SK-N-SH treated with all-trans-retinoic acid at 6 μM for 48 hours (cell line): ENCODE results near the gene ILK.

ENCODE experiments used
- ATAC-seq: fragments of 200-7000 bp; cut with Tn5 transposase; 3 replicates; pipeline ENCODE4 v1.9.1; 2020; ENCODE audit warnings: mild to moderate bottlenecking, moderate library complexity
- ARNTL ChIP-seq: fragments of 450-650 bp; formaldehyde crosslinking; IDR thresholded peaks from 2 replicates; pipeline ENCODE4 v1.5.0; 2020; ENCODE audit warnings: low read depth, mild to moderate bottlenecking, moderate library complexity, borderline replicate concordance
- BACH2 ChIP-seq: fragments of 250-450 bp; sonication (Bioruptor Pico); IDR thresholded peaks from 2 replicates; pipeline ENCODE4 v1.9.0; 2021; ENCODE audit warnings: mild to moderate bottlenecking, borderline replicate concordance
- CSDC2 ChIP-seq: fragments of 250-450 bp; sonication (Bioruptor Pico); IDR thresholded peaks from 2 replicates; pipeline ENCODE4 v1.5.0; 2020; ENCODE audit warnings: mild to moderate bottlenecking, moderate library complexity
- ESRRG ChIP-seq: fragments of 250-450 bp; sonication (Bioruptor Pico); IDR thresholded peaks from 2 replicates; pipeline ENCODE4 v1.6.1; 2021; ENCODE audit warnings: mild to moderate bottlenecking
- GLIS3 ChIP-seq: fragments of 250-450 bp; sonication (Bioruptor Pico); IDR thresholded peaks from 2 replicates; pipeline ENCODE4 v1.5.0; 2020; ENCODE audit warnings: mild to moderate bottlenecking, moderate library complexity
- OSR1 ChIP-seq: fragments of 250-450 bp; sonication (Bioruptor Pico); IDR thresholded peaks from 2 replicates; pipeline ENCODE4 v1.8.0; 2022; ENCODE audit warnings: moderate library complexity, mild to moderate bottlenecking, inconsistent platforms
- PPARA ChIP-seq: fragments of 250-450 bp; sonication (Bioruptor Pico); IDR thresholded peaks from 2 replicates; pipeline ENCODE4 v1.5.0; 2020; ENCODE audit warnings: mild to moderate bottlenecking, borderline replicate concordance
- RARB ChIP-seq: fragments of 250-450 bp; sonication (Bioruptor Pico); IDR thresholded peaks from 2 replicates; pipeline ENCODE4 v1.8.0; 2021; ENCODE audit warnings: mild to moderate bottlenecking, moderate library complexity
- SNAI2 ChIP-seq: fragments of 250-450 bp; sonication (Bioruptor Pico); IDR thresholded peaks from 2 replicates; pipeline ENCODE4 v1.5.0; 2020; ENCODE audit warnings: mild to moderate bottlenecking, moderate library complexity
- TCF4 ChIP-seq: fragments of 250-450 bp; sonication (Bioruptor Pico); IDR thresholded peaks from 2 replicates; pipeline ENCODE4 v1.8.0; 2021; ENCODE audit warnings: mild to moderate bottlenecking, moderate library complexity, borderline replicate concordance
- TOX ChIP-seq: fragments of 250-450 bp; sonication (Bioruptor Pico); IDR thresholded peaks from 2 replicates; pipeline ENCODE4 v1.8.0; 2021; ENCODE audit warnings: mild to moderate bottlenecking, moderate library complexity, borderline replicate concordance
- ZC3H10 ChIP-seq: fragments of 250-450 bp; sonication (Bioruptor Pico); IDR thresholded peaks from 2 replicates; pipeline ENCODE4 v1.5.1; 2021; ENCODE audit warnings: mild to moderate bottlenecking, moderate library complexity
- ZFP3 ChIP-seq: fragments of 250-450 bp; sonication (Bioruptor Pico); IDR thresholded peaks from 2 replicates; pipeline ENCODE4 v1.5.0; 2020; ENCODE audit warnings: mild to moderate bottlenecking, moderate library complexity
- ZFP30 ChIP-seq: fragments of 450-650 bp; formaldehyde crosslinking; IDR thresholded peaks from 2 replicates; pipeline ENCODE4 v1.5.0; 2022; ENCODE audit warnings: mild to moderate bottlenecking, moderate library complexity
- ZNF565 ChIP-seq: fragments of 450-650 bp; formaldehyde crosslinking; conservative IDR thresholded peaks from 2 replicates; pipeline ENCODE4 v1.5.0; 2020; ENCODE audit warnings: low read depth, mild to moderate bottlenecking, moderate library complexity
- ZNF70 ChIP-seq: fragments of 450-650 bp; formaldehyde crosslinking; IDR thresholded peaks from 2 replicates; pipeline ENCODE4 v1.5.0; 2020; ENCODE audit warnings: mild to moderate bottlenecking, moderate library complexity
- ZNF8 ChIP-seq: fragments of 450-650 bp; formaldehyde crosslinking; IDR thresholded peaks from 2 replicates; pipeline ENCODE4 v1.5.0; 2020; ENCODE audit warnings: mild to moderate bottlenecking, moderate library complexity
- TF ChIP-seq, protein P1 (sequence below): fragments of 250-450 bp; sonication (Bioruptor Pico); IDR thresholded peaks from 2 replicates; pipeline ENCODE4 v1.5.0; 2020; ENCODE audit warnings: mild to moderate bottlenecking, moderate library complexity
- TF ChIP-seq, protein P2 (sequence below): fragments of 250-450 bp; sonication (Bioruptor Pico); IDR thresholded peaks from 2 replicates; pipeline ENCODE4 v1.8.0; 2021; ENCODE audit warnings: low read depth, mild to moderate bottlenecking, moderate library complexity, borderline replicate concordance
- TF ChIP-seq, protein P3 (sequence below): fragments of 250-450 bp; sonication (Bioruptor Pico); IDR thresholded peaks from 2 replicates; pipeline ENCODE4 v1.5.1; 2021; ENCODE audit warnings: mild to moderate bottlenecking, moderate library complexity
- TF ChIP-seq, protein P4 (sequence below): fragments of 250-450 bp; sonication (Bioruptor Pico); IDR thresholded peaks from 2 replicates; pipeline ENCODE4 v1.8.0; 2020; ENCODE audit warnings: mild to moderate bottlenecking, moderate library complexity, borderline replicate concordance
- TF ChIP-seq, protein P5 (sequence below): fragments of 250-450 bp; sonication (Bioruptor Pico); IDR thresholded peaks from 2 replicates; pipeline ENCODE4 v1.5.1; 2020; ENCODE audit warnings: low read depth, mild to moderate bottlenecking, moderate library complexity

ILK gene

DNA sequence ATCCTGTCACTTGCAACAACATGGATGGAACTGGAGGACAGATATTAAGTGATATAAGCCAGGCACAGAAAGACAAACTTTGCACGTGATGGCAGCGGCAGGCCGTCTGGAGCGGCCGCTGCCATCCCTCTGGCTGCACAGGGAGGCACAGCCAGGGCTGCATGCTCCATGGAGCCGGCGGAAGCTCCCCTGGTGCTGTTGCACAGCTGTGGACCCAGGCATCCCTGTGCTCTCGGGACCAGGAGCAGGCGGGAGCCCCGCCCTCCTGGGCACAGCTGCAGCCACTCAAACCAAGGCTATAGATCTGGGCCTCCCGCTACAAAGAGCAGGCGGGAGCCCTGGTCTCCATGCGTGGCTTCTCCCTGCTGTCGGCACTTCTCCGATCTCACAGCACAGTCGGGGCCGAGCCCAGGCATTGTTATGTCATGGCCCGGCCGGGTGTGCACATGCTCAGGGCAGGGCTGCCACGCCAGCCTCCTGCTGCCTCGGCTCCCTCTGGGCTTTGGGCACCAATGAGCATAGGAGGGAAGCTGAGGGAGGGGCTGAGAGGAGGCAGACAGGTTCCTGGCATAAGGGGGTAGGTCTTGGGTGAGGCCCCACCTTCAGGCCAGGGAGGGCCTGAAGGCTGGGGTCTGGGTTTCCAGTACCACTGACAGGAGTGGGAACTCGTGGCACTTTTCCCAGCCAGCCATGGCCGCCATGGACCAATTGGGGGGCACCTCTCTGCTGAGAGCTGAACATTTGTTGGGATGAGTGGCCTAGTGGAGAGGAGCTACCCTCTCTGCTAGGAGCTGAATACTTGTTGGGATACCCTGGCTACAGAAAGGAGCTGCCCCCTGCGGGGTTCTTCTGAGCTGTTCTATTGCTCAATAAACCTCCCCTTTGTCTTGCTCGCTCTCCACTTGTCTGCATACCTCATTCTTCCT lies 16.9 kb upstream of the ILK start:
- TF ChIP-seq ZFP30 (CRISPR knock-in tag) (no peak), PPARA (CRISPR knock-in tag) (no peak), BACH2 (CRISPR knock-in tag) (no peak), ESRRG (no peak), OSR1 (CRISPR knock-in tag) (no peak), ARNTL (no peak), RARB (CRISPR knock-in tag) (no peak), ZNF70 (peak; percentile 89), TOX (CRISPR knock-in tag) (no peak), CSDC2 (CRISPR knock-in tag) (no peak), ZNF565 (CRISPR knock-in tag) (no peak), ZFP3 (CRISPR knock-in tag) (no peak), ZC3H10 (CRISPR knock-in tag) (no peak), SNAI2 (CRISPR knock-in tag) (no peak), TCF4 (peak; percentile 24), GLIS3 (CRISPR knock-in tag) (no peak), ZNF8 (CRISPR knock-in tag) (no peak)
- TF ChIP-seq, protein P1, sequence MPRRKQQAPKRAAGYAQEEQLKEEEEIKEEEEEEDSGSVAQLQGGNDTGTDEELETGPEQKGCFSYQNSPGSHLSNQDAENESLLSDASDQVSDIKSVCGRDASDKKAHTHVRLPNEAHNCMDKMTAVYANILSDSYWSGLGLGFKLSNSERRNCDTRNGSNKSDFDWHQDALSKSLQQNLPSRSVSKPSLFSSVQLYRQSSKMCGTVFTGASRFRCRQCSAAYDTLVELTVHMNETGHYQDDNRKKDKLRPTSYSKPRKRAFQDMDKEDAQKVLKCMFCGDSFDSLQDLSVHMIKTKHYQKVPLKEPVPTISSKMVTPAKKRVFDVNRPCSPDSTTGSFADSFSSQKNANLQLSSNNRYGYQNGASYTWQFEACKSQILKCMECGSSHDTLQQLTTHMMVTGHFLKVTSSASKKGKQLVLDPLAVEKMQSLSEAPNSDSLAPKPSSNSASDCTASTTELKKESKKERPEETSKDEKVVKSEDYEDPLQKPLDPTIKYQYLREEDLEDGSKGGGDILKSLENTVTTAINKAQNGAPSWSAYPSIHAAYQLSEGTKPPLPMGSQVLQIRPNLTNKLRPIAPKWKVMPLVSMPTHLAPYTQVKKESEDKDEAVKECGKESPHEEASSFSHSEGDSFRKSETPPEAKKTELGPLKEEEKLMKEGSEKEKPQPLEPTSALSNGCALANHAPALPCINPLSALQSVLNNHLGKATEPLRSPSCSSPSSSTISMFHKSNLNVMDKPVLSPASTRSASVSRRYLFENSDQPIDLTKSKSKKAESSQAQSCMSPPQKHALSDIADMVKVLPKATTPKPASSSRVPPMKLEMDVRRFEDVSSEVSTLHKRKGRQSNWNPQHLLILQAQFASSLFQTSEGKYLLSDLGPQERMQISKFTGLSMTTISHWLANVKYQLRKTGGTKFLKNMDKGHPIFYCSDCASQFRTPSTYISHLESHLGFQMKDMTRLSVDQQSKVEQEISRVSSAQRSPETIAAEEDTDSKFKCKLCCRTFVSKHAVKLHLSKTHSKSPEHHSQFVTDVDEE (CRISPR knock-in tag) = peak; percentile 32; the same call in 1 of the 2 replicates
- TF ChIP-seq, protein P2, sequence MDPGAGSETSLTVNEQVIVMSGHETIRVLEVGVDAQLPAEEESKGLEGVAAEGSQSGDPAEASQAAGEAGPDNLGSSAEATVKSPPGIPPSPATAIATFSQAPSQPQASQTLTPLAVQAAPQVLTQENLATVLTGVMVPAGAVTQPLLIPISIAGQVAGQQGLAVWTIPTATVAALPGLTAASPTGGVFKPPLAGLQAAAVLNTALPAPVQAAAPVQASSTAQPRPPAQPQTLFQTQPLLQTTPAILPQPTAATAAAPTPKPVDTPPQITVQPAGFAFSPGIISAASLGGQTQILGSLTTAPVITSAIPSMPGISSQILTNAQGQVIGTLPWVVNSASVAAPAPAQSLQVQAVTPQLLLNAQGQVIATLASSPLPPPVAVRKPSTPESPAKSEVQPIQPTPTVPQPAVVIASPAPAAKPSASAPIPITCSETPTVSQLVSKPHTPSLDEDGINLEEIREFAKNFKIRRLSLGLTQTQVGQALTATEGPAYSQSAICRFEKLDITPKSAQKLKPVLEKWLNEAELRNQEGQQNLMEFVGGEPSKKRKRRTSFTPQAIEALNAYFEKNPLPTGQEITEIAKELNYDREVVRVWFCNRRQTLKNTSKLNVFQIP (CRISPR knock-in tag) = no peak
- TF ChIP-seq, protein P3, sequence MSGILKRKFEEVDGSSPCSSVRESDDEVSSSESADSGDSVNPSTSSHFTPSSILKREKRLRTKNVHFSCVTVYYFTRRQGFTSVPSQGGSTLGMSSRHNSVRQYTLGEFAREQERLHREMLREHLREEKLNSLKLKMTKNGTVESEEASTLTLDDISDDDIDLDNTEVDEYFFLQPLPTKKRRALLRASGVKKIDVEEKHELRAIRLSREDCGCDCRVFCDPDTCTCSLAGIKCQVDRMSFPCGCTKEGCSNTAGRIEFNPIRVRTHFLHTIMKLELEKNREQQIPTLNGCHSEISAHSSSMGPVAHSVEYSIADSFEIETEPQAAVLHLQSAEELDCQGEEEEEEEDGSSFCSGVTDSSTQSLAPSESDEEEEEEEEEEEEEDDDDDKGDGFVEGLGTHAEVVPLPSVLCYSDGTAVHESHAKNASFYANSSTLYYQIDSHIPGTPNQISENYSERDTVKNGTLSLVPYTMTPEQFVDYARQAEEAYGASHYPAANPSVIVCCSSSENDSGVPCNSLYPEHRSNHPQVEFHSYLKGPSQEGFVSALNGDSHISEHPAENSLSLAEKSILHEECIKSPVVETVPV = no peak
- TF ChIP-seq, protein P4, sequence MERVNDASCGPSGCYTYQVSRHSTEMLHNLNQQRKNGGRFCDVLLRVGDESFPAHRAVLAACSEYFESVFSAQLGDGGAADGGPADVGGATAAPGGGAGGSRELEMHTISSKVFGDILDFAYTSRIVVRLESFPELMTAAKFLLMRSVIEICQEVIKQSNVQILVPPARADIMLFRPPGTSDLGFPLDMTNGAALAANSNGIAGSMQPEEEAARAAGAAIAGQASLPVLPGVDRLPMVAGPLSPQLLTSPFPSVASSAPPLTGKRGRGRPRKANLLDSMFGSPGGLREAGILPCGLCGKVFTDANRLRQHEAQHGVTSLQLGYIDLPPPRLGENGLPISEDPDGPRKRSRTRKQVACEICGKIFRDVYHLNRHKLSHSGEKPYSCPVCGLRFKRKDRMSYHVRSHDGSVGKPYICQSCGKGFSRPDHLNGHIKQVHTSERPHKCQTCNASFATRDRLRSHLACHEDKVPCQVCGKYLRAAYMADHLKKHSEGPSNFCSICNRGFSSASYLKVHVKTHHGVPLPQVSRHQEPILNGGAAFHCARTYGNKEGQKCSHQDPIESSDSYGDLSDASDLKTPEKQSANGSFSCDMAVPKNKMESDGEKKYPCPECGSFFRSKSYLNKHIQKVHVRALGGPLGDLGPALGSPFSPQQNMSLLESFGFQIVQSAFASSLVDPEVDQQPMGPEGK (CRISPR knock-in tag) = no peak
- TF ChIP-seq, protein P5, sequence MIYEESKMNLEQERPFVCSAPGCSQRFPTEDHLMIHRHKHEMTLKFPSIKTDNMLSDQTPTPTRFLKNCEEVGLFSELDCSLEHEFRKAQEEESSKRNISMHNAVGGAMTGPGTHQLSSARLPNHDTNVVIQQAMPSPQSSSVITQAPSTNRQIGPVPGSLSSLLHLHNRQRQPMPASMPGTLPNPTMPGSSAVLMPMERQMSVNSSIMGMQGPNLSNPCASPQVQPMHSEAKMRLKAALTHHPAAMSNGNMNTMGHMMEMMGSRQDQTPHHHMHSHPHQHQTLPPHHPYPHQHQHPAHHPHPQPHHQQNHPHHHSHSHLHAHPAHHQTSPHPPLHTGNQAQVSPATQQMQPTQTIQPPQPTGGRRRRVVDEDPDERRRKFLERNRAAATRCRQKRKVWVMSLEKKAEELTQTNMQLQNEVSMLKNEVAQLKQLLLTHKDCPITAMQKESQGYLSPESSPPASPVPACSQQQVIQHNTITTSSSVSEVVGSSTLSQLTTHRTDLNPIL (CRISPR knock-in tag) = no peak
- ATAC-seq = peak; percentile 47; the same call in 2 of the 3 replicates

DNA sequence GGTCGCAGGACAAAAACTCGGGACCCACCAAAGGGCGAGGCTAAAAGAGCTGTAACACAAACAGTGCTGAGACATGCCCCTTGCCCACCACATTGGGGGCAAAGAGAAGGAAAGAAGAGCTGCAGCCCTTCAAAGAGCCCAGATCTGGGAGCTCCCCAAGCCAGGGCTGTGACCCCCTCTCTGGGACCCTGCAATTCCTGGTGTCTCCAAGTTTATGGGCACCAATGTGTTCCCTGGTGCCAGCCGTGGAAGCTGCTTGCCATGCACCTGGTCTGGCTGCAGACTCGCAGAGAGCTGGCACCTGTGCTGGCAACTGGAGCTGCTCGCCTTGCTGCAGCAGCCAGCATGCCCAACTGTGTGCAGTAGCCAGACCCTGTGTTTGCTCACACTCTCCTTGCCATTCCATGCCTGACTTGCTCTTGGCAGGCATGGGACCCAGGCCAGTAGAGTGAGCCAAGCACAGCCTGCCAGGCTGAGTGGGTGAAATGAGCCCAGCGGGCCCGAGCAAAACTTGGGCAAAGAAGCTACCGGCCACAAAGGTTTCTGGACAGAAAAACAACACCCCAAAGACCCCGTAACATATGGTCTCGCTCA lies 16.1 kb upstream of the ILK start:
- TF ChIP-seq TCF4 (no peak), PPARA (CRISPR knock-in tag) (no peak)
- peak; percentile 80 for ATAC-seq
